ENCODE results near the gene SLC28A1. TPM values are rescaled to one million over a fixed set of nuclear protein-coding genes. Genes with fewer than 3 reads are reported as not detected.

Gene SLC28A1
- total RNA-seq, 1 donor from 2014 or later = not detected

- no peaks in the 10 kb centered on the region for H3K79me2 ChIP-seq (ENCODE audit: insufficient read depth, low read length)
- H3K27me3 ChIP-seq (ENCODE audit: insufficient read depth, low read length) = no peaks in the 10 kb centered on the region
- peak overlapping the region; percentile 90 for H3K27ac ChIP-seq (ENCODE audit: low read depth, low read length)
- TF ChIP-seq CTCF (IDR thresholded peaks at IDR 0.05; ENCODE audit: insufficient read depth, low read depth, low read length) (no peak), EZH2 (IDR thresholded peaks at IDR 0.05; ENCODE audit: insufficient read depth, low read length) (no peak)
- H3K4me1 Mint-ChIP-seq (ENCODE audit: low read depth, unreplicated experiment) = peaks cover 29% of the 10 kb centered on the region
- H3K4me1 ChIP-seq (ENCODE audit: insufficient read depth, low read length) = peaks cover 45% of the 10 kb centered on the region
- peak overlapping the region; percentile 97 for H3K27ac Mint-ChIP-seq (ENCODE audit: unreplicated experiment)
- no peak overlapping the region for H3K4me3 ChIP-seq (ENCODE audit: insufficient read depth, low read depth, low read length)
- peak overlapping the region; percentile 75 for H3K9ac ChIP-seq (ENCODE audit: low read length)
- peak overlapping the region; percentile 60 for H3K4me2 ChIP-seq (ENCODE audit: low read length)
- FAIRE-seq (no peak), DNase-seq (ENCODE audit: low read depth) (no peak)
- H2AFZ ChIP-seq (ENCODE audit: low read depth, low read length) = peak overlapping the region; percentile 72
- H3K9me3 Mint-ChIP-seq (ENCODE audit: unreplicated experiment) = no peaks in the 10 kb centered on the region
- no peaks in the 10 kb centered on the region for H4K20me1 ChIP-seq (ENCODE audit: insufficient read depth, low read length)
- H3K36me3 Mint-ChIP-seq (ENCODE audit: low read depth, unreplicated experiment) = peaks cover 2% of the 10 kb centered on the region
- peaks cover 12% of the 10 kb centered on the region for H3K27me3 Mint-ChIP-seq (ENCODE audit: low read depth, unreplicated experiment)
- H3K36me3 ChIP-seq (ENCODE audit: insufficient read depth, low read length) = no peaks in the 10 kb centered on the region
- H3K4me3 Mint-ChIP-seq (ENCODE audit: unreplicated experiment) = no peak overlapping the region
- H3K9me3 ChIP-seq (ENCODE audit: insufficient read depth, low read depth, low read length) = no peaks in the 10 kb centered on the region
Measured at GRCh38 chr15:84915606-84915958, 31.1 kb downstream of the SLC28A1 start.

GRCh38 chr15:84917452-84917851 lies 33.0 kb downstream of the SLC28A1 start:
- Histone ChIP-seq H3K9me3 (ENCODE audit: insufficient read depth, low read depth, low read length) (no peaks in the 10 kb centered on the region), H3K79me2 (ENCODE audit: insufficient read depth, low read length) (no peaks in the 10 kb centered on the region), H3K27ac (ENCODE audit: low read depth, low read length) (no peak overlapping the region), H4K20me1 (ENCODE audit: insufficient read depth, low read length) (no peaks in the 10 kb centered on the region), H3K4me2 (ENCODE audit: low read length) (no peak overlapping the region), H3K36me3 (ENCODE audit: insufficient read depth, low read length) (no peaks in the 10 kb centered on the region), H3K4me3 (ENCODE audit: insufficient read depth, low read depth, low read length) (no peak overlapping the region), H3K4me1 (ENCODE audit: insufficient read depth, low read length) (peaks cover 28% of the 10 kb centered on the region), H3K9ac (ENCODE audit: low read length) (no peak overlapping the region), H2AFZ (ENCODE audit: low read depth, low read length) (no peak overlapping the region), H3K27me3 (ENCODE audit: insufficient read depth, low read length) (no peaks in the 10 kb centered on the region)
- FAIRE-seq (no peak), DNase-seq (ENCODE audit: low read depth) (no peak)
- Mint-ChIP-seq H3K9me3 (ENCODE audit: unreplicated experiment) (no peaks in the 10 kb centered on the region), H3K36me3 (ENCODE audit: low read depth, unreplicated experiment) (peaks cover 2% of the 10 kb centered on the region), H3K27me3 (ENCODE audit: low read depth, unreplicated experiment) (peaks cover 21% of the 10 kb centered on the region), H3K27ac (ENCODE audit: unreplicated experiment) (peak overlapping the region; percentile 29), H3K4me3 (ENCODE audit: unreplicated experiment) (no peak overlapping the region), H3K4me1 (ENCODE audit: low read depth, unreplicated experiment) (peaks cover 21% of the 10 kb centered on the region)
- no peak for TF ChIP-seq EZH2 (IDR thresholded peaks at IDR 0.05; ENCODE audit: insufficient read depth, low read length)
- TF ChIP-seq CTCF (IDR thresholded peaks at IDR 0.05; ENCODE audit: insufficient read depth, low read depth, low read length) = no peak

GRCh38 chr15:84919106-84919667 lies 34.7 kb downstream of the SLC28A1 start:
- H3K79me2 ChIP-seq (ENCODE audit: insufficient read depth, low read length) = no peaks in the 10 kb centered on the region
- Mint-ChIP-seq H3K9me3 (ENCODE audit: unreplicated experiment) (no peaks in the 10 kb centered on the region), H3K4me3 (ENCODE audit: unreplicated experiment) (no peak overlapping the region), H3K27me3 (ENCODE audit: low read depth, unreplicated experiment) (peaks cover 29% of the 10 kb centered on the region), H3K4me1 (ENCODE audit: low read depth, unreplicated experiment) (peaks cover 17% of the 10 kb centered on the region), H3K36me3 (ENCODE audit: low read depth, unreplicated experiment) (peaks cover 2% of the 10 kb centered on the region), H3K27ac (ENCODE audit: unreplicated experiment) (no peak overlapping the region)
- H3K4me1 ChIP-seq (ENCODE audit: insufficient read depth, low read length) = peaks cover 17% of the 10 kb centered on the region
- no peaks in the 10 kb centered on the region for H4K20me1 ChIP-seq (ENCODE audit: insufficient read depth, low read length)
- no peaks in the 10 kb centered on the region for H3K27me3 ChIP-seq (ENCODE audit: insufficient read depth, low read length)
- FAIRE-seq (no peak), DNase-seq (ENCODE audit: low read depth) (no peak)
- TF ChIP-seq CTCF (IDR thresholded peaks at IDR 0.05; ENCODE audit: insufficient read depth, low read depth, low read length) (no peak), EZH2 (IDR thresholded peaks at IDR 0.05; ENCODE audit: insufficient read depth, low read length) (no peak)
- H3K9me3 ChIP-seq (ENCODE audit: insufficient read depth, low read depth, low read length) = no peaks in the 10 kb centered on the region
- H3K4me3 ChIP-seq (ENCODE audit: insufficient read depth, low read depth, low read length) = no peak overlapping the region
- H3K9ac ChIP-seq (ENCODE audit: low read length) = no peak overlapping the region
- no peak overlapping the region for H3K27ac ChIP-seq (ENCODE audit: low read depth, low read length)
- no peaks in the 10 kb centered on the region for H3K36me3 ChIP-seq (ENCODE audit: insufficient read depth, low read length)
- H3K4me2 ChIP-seq (ENCODE audit: low read length) = no peak overlapping the region
- H2AFZ ChIP-seq (ENCODE audit: low read depth, low read length) = no peak overlapping the region
